CD4-positive, alpha-beta memory T cell (primary cell): ENCODE data around the gene KRTAP5-3. TPM values are rescaled to one million over a fixed set of nuclear protein-coding genes. Genes with fewer than 3 reads are reported as not detected.
"Not testable (repeated sequence)": the region's sequence is repeated elsewhere in the genome, so short reads cannot be mapped to it uniquely, and the experiment has no call there.

Source experiments
- CTCF ChIA-PET: fragments of 350-600 bp; sonication (Branson Sonifier 250); formaldehyde crosslinking; loops from one replicate; lab custom pipeline; 2021; ENCODE audit warnings: inconsistent platforms; ENCODE audit not compliant: partially characterized antibody; lab: Charles Lee
- POLR2A ChIA-PET: fragments of 350-600 bp; sonication (Branson Sonifier 250); formaldehyde crosslinking; loops from one replicate; lab custom pipeline; 2021; ENCODE audit not compliant: partially characterized antibody; lab: Charles Lee
- DNase-seq, 5 donors: peaks; one replicate each; pipeline versions ENCODE4 v3.0.0 to v3.0.0-alpha.2; 2020 to 2022; ENCODE audit warnings: mixed read lengths in 1 of 5
- H3K27ac ChIP-seq: one replicate; pipeline ENCODE4 v1.7.0; 2013; ENCODE audit warnings: low read depth, low read length
- H3K27me3 ChIP-seq: 2 replicates; pipeline ENCODE4 v1.7.0; 2013; ENCODE audit warnings: mild to moderate bottlenecking, low read length, moderate library complexity; ENCODE audit not compliant: insufficient read depth
- H3K36me3 ChIP-seq: 2 replicates; pipeline ENCODE4 v1.7.0; 2013; ENCODE audit warnings: mild to moderate bottlenecking, low read length, moderate library complexity; ENCODE audit not compliant: insufficient read depth
- H3K4me1 ChIP-seq: 2 replicates; pipeline ENCODE4 v1.7.0; 2013; ENCODE audit warnings: mild to moderate bottlenecking, low read length, moderate library complexity; ENCODE audit not compliant: insufficient read depth
- H3K4me3 ChIP-seq, 2 donors: one replicate each; pipeline ENCODE4 v1.7.0; 2013; ENCODE audit warnings: low read length in 2 of 2, mild to moderate bottlenecking in 1 of 2
- H3K9me3 ChIP-seq, 2 donors: one replicate each; pipeline ENCODE4 v1.7.0; 2013; ENCODE audit warnings: low read length in 2 of 2, control low read depth in 1 of 2; ENCODE audit not compliant: control insufficient read depth in 1 of 2
- H3K27ac Mint-ChIP-seq, 7 donors: one replicate each; pipeline ENCODE4 v1.8.0; 2020 to 2021; ENCODE audit warnings: mixed read lengths in 7 of 7, mild to moderate bottlenecking in 6 of 7, inconsistent platforms in 3 of 7, moderate library complexity in 3 of 7
- H3K27me3 Mint-ChIP-seq, 2 donors: one replicate each; pipeline ENCODE4 v1.8.0; 2020 to 2021; ENCODE audit warnings: mixed read lengths in 2 of 2
- H3K36me3 Mint-ChIP-seq, 2 donors: one replicate each; pipeline ENCODE4 v1.8.0; 2020 to 2021; ENCODE audit warnings: mixed read lengths in 2 of 2, inconsistent platforms in 1 of 2, mild to moderate bottlenecking in 1 of 2
- H3K4me1 Mint-ChIP-seq, 4 donors: one replicate each; pipeline ENCODE4 v1.8.0; 2020 to 2021; ENCODE audit warnings: mixed read lengths in 4 of 4, mild to moderate bottlenecking in 1 of 4
- H3K4me3 Mint-ChIP-seq, 8 donors: one replicate each; pipeline ENCODE4 v1.8.0; 2020 to 2021; ENCODE audit warnings: mixed read lengths in 8 of 8, mild to moderate bottlenecking in 7 of 8, moderate library complexity in 6 of 8, inconsistent platforms in 3 of 8
- H3K9me3 Mint-ChIP-seq, 8 donors: one replicate each; pipeline ENCODE4 v1.8.0; 2020 to 2021; ENCODE audit warnings: mixed read lengths in 8 of 8, mild to moderate bottlenecking in 5 of 8, inconsistent platforms in 3 of 8, moderate library complexity in 1 of 8
- intact Hi-C: fragments of 100-400 bp; cut with micrococcal nuclease; formaldehyde crosslinking; loops from one replicate; pipeline ENCODE4 v1.15.1; 2023
- polyA plus RNA-seq, 2 donors: library from polyadenylated mRNA; unstranded; fragments of 300-500 nt; fragmentation: Illumina TruSeq; gene quantifications; one replicate each; pipeline ENCODE4 v1.2.3, GENCODE V29; 2021
- total RNA-seq, 2 experiments: library from RNA; stranded (reverse); gene quantifications; one replicate each; pipeline ENCODE4 v1.2.3, GENCODE V29; 2021

KRTAP5-3 gene
- total and polyA plus RNA-seq, 4 experiments from 2014 or later = not detected

DNA sequence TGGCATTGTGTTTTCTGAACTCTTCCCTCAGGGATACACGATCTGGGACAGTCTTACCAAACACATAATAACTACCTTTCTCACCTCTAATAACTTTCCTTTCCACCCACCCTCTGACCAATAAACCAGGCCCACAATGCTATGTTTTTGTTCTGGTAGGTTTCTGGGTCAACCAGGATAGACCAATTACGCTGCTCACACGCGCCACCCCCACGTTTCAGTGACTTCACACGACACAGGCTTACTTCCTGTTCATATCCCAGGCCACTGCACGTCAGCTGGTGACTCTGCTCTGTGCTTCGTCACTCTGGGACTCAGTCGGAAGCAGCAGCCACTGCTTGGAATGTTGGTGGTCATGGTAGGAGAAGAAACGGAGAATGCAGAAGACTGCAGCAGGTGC lies 11.2 kb upstream of the KRTAP5-3 start:
- peaks cover 5 to 19% of the 10 kb centered on the region in 2 donors for H3K27me3 Mint-ChIP-seq
- Histone ChIP-seq H3K9me3 (no peaks in the 10 kb centered on the region), H3K27ac (no peak overlapping the region), H3K4me3 (no peak overlapping the region), H3K27me3 (no peaks in the 10 kb centered on the region), H3K4me1 (peaks cover 9% of the 10 kb centered on the region), H3K36me3 (no peaks in the 10 kb centered on the region)
- POLR2A ChIA-PET = interaction anchor here (0.8 kb wide), 1 partner anchor 46 kb away, joined by 3 read pairs; no protein-coding TSS in a partner anchor
- peak; percentile 37 to 60 (median 45) for DNase-seq
- CTCF ChIA-PET = interaction anchor here (1.0 to 2.2 kb wide), 4 partner anchors 9 to 33 kb away, joined by 3 to 7 read pairs (median 6); no protein-coding TSS in a partner anchor
- H3K36me3 Mint-ChIP-seq = no peaks in the 10 kb centered on the region
- H3K4me3 Mint-ChIP-seq = peak overlapping the region in 6 of 8 donors; percentile 44 to 84 (median 54)
- no peaks in the 10 kb centered on the region for H3K9me3 Mint-ChIP-seq
- peak overlapping the region in 5 of 7 donors; percentile 60 to 93 (median 75) for H3K27ac Mint-ChIP-seq
- H3K4me1 Mint-ChIP-seq = peaks cover 5 to 10% (median 6%) of the 10 kb centered on the region in 4 donors
- intact Hi-C loops = no loop called here

DNA sequence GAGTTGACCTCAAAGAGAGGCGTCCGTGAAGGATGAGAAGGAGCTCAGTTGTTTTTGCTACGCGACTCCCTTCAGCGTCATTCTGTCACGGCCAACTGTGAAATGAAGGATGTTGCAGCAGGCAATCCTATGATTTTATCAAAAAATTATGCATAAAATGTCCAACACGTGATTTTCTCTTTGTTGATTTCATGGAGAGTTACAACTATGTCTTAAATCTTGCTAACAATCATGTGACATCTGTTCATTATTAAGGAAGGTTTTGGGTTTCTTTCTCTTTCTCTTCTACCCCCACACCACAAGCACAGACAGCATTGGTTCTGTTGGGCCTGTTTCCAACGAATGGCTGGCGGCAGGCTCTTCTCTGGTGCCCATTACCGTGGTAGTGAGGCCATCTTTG lies 10.0 kb upstream of the KRTAP5-3 start:
- no peaks in the 10 kb centered on the region for H3K9me3 Mint-ChIP-seq
- peak overlapping the region in 1 of 8 donors; percentile 1 for H3K4me3 Mint-ChIP-seq
- Histone ChIP-seq H3K27me3 (no peaks in the 10 kb centered on the region), H3K4me3 (no peak overlapping the region), H3K36me3 (no peaks in the 10 kb centered on the region), H3K9me3 (no peaks in the 10 kb centered on the region), H3K4me1 (peaks cover 9% of the 10 kb centered on the region), H3K27ac (no peak overlapping the region)
- H3K27me3 Mint-ChIP-seq = peaks cover 5 to 19% of the 10 kb centered on the region in 2 donors
- intact Hi-C loops = no loop called here
- peak overlapping the region in 3 of 7 donors; percentile 4 to 72 (median 37) for H3K27ac Mint-ChIP-seq
- no peak for DNase-seq
- CTCF ChIA-PET = interaction anchor here (1.0 to 2.9 kb wide), 3 partner anchors 11 to 215 kb away, joined by 3 to 10 read pairs (median 4); partner anchors contain the start of gene KRTAP5-5
- peaks cover 5 to 10% (median 6%) of the 10 kb centered on the region in 4 donors for H3K4me1 Mint-ChIP-seq
- no peaks in the 10 kb centered on the region for H3K36me3 Mint-ChIP-seq
- POLR2A ChIA-PET = no interaction called here

DNA sequence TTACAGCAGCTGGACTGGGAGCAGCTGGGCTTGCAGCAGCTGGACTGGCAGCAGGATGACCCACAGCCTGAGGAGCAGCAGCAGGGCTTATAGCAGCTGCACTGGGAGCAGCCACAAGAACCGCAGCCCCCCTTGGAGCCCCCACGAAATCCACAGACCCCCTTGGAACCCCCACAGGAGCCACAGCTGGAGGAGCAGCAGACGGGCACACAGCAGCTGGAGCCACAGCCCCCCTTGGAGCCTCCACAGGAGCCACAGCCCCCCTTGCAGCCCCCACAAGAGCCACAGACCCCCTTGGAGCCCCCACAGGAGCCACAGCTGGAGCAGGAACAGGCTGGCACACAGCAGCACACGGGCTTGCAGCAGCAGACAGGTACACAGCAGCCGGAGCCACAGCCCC lies 362 bp downstream of the KRTAP5-3 start:
- peaks cover 6 to 20% (median 9%) of the 10 kb centered on the region in 4 donors for H3K4me1 Mint-ChIP-seq
- ChIA-PET CTCF (interaction anchor here (1.1 to 1.3 kb wide), 2 partner anchors 9 to 11 kb away, joined by 3 read pairs; no protein-coding TSS in a partner anchor), POLR2A (interaction anchor here (0.6 kb wide), 1 partner anchor 13 kb away, joined by 3 read pairs; no protein-coding TSS in a partner anchor)
- intact Hi-C loops, H3K9me3 Mint-ChIP-seq, H3K36me3 Mint-ChIP-seq, H3K4me3 Mint-ChIP-seq, H3K27me3 Mint-ChIP-seq, H3K4me3 ChIP-seq, H3K27me3 ChIP-seq, H3K9me3 ChIP-seq, DNase-seq, H3K36me3 ChIP-seq, H3K27ac ChIP-seq, H3K27ac Mint-ChIP-seq: not testable (repeated sequence)
- H3K4me1 ChIP-seq = peaks cover 11% of the 10 kb centered on the region

DNA sequence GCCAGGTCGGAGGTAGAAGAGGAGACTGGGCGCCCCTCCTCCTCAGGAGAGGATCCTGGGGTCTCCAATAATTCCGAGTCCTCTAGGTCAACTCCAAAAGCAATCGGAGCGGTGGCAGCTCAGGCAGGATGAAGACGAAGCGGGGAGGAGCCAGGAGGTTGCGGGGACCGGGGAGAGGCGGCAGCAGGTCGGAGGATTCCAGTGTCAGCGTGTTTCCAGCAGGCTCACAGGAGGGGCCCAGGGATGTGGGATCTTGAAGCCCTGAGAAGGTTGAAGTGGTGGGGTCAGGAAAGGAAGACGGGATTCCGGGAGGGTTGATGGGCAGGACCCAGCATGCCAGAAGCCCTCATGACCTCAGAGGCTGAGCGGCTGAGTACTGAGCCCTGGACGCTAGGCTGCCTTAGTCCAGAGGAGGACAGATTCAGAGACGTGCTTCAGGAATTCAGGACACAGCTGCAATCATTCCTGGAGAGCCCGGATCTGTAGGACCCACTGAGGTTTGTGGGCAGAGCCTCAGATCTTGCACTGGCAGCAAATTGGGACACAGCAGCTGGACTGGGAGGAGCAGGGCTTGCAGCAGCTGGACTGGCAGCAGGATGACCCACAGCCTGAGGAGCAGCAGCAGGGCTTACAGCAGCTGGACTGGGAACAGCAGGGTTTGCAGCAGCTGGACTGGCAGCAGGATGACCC lies 962 bp downstream of the KRTAP5-3 start:
- intact Hi-C loops, H3K36me3 Mint-ChIP-seq, H3K9me3 ChIP-seq, DNase-seq, H3K4me3 Mint-ChIP-seq, H3K27ac ChIP-seq, H3K27me3 Mint-ChIP-seq, H3K36me3 ChIP-seq, H3K9me3 Mint-ChIP-seq, H3K27me3 ChIP-seq, H3K4me3 ChIP-seq, POLR2A ChIA-PET: not testable (repeated sequence)
- CTCF ChIA-PET = interaction anchor here (1.1 kb wide), 1 partner anchor 9 kb away, joined by 3 read pairs; no protein-coding TSS in a partner anchor
- H3K4me1 ChIP-seq = peaks cover 11% of the 10 kb centered on the region
- Mint-ChIP-seq H3K4me1 (peaks cover 6 to 20% (median 9%) of the 10 kb centered on the region in 4 donors), H3K27ac (peak overlapping the region in 3 of 7 donors; percentile 15 to 56 (median 19))

DNA sequence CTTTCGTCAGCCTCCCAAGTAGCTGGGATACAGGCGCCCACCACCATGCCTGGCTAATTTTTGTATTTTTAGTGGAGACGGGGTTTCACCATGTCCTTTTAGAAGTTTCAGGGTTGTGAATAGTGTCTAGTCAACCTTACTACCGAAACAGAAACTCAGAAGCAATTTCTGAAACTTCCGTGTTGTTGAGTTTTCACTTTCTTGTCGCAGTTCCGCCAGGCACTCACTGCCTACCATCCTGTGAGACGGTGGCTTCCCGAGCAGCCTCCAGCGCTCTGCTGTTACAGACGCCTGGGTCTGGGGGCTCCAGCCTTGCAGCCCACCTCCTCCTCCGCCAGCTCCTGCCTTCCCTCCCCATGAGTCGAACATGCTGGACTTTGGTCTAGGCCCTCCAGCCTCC lies 2.3 kb downstream of the KRTAP5-3 start:
- POLR2A ChIA-PET = interaction anchor here (0.9 to 1.5 kb wide), 3 partner anchors 9 to 17 kb away, joined by 3 to 6 read pairs (median 4); no protein-coding TSS in a partner anchor

DNA sequence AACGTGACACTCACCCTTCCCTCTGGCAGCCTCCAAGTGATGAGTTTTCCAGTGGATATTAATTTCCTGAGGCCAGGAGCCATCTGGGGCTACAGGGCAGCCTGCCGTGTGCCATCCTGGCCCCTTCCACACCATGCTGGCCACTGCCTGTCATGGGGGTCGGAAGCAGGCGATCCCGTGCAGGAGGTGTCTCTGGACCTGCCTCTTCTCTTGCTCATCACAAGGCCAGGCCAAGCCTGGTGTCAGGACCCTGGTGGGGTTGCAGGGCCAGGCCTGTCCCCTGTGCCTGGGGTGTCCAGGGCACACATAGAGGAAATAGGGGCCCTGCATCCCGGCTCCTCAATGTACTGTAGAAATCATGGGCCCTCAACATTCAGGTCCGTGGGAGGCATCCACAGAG lies 3.6 kb downstream of the KRTAP5-3 start:
- intact Hi-C loops = no loop called here

More for the DNA sequence above, 2.3 kb downstream of the KRTAP5-3 start:
- not testable (repeated sequence) for H3K9me3 ChIP-seq, H3K36me3 Mint-ChIP-seq, H3K4me3 ChIP-seq, H3K27me3 Mint-ChIP-seq, H3K27ac ChIP-seq, H3K27me3 ChIP-seq, H3K36me3 ChIP-seq, H3K9me3 Mint-ChIP-seq
- peak in 3 of 5 donors; percentile 35 to 55 (median 42) for DNase-seq
- CTCF ChIA-PET = interaction anchor here (1.0 to 1.8 kb wide), 3 partner anchors 8 to 31 kb away, joined by 4 to 12 read pairs (median 4); no protein-coding TSS in a partner anchor
- intact Hi-C loops = loop anchor here (1.0 kb wide), 1 partner anchor 17 kb away; no protein-coding TSS in a partner anchor
- peaks cover 11% of the 10 kb centered on the region for H3K4me1 ChIP-seq
- H3K4me3 Mint-ChIP-seq = peak overlapping the region; percentile 64 to 86 (median 80)
- peak overlapping the region; percentile 60 to 93 (median 92) for H3K27ac Mint-ChIP-seq
- H3K4me1 Mint-ChIP-seq = peaks cover 6 to 20% (median 9%) of the 10 kb centered on the region in 4 donors

DNA sequence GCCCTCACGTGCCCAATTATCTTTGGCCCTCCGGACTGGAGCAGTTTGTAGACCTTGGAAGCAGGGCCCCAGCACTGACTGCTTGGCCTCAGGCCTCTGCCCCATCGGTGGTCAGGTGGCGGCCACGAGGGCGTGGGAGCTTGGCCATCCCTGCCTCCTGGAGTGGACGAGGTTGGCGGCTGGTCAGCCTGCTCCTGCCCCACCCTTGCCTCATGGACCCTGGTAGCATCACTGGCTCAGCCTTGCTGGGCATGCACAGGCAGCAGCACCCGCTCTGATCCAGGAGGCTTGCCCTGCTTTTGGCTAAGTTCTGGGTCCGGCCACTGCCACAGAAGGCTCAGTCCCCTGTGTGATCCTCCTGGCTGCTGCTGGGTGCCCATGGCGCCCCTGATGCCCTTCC lies 4.1 kb downstream of the KRTAP5-3 start:
- H3K27ac ChIP-seq = no peak overlapping the region
- H3K4me1 ChIP-seq = peaks cover 11% of the 10 kb centered on the region
- H3K9me3 Mint-ChIP-seq = no peaks in the 10 kb centered on the region
- no peak for DNase-seq
- no peak overlapping the region for H3K27ac Mint-ChIP-seq
- POLR2A ChIA-PET = no interaction called here
- no peaks in the 10 kb centered on the region for H3K27me3 ChIP-seq
- intact Hi-C loops = no loop called here
- no peak overlapping the region for H3K4me3 ChIP-seq
- no peaks in the 10 kb centered on the region for H3K9me3 ChIP-seq
- no peaks in the 10 kb centered on the region for H3K36me3 ChIP-seq
- no peaks in the 10 kb centered on the region for H3K36me3 Mint-ChIP-seq
- CTCF ChIA-PET = no interaction called here
- H3K27me3 Mint-ChIP-seq = peaks cover 9 to 14% of the 10 kb centered on the region in 2 donors
- H3K4me3 Mint-ChIP-seq = peak overlapping the region in 1 of 8 donors; percentile 21
- H3K4me1 Mint-ChIP-seq = peaks cover 6 to 29% (median 9%) of the 10 kb centered on the region in 4 donors

More for the DNA sequence above, 3.6 kb downstream of the KRTAP5-3 start:
- ChIA-PET CTCF (interaction anchor here (0.7 to 1.8 kb wide), 5 partner anchors 9 to 30 kb away, joined by 3 to 12 read pairs (median 4); no protein-coding TSS in a partner anchor), POLR2A (interaction anchor here (1.0 to 1.5 kb wide), 2 partner anchors 8 to 16 kb away, joined by 4 to 6 read pairs; no protein-coding TSS in a partner anchor)
- H3K4me1 Mint-ChIP-seq = peaks cover 6 to 28% (median 9%) of the 10 kb centered on the region in 4 donors
- no peak overlapping the region for H3K4me3 Mint-ChIP-seq
- H3K36me3 Mint-ChIP-seq = no peaks in the 10 kb centered on the region
- H3K4me1 ChIP-seq = peaks cover 11% of the 10 kb centered on the region
- H3K27ac ChIP-seq = no peak overlapping the region
- no peak for DNase-seq
- H3K27me3 Mint-ChIP-seq = peaks cover 9 to 14% of the 10 kb centered on the region in 2 donors
- no peaks in the 10 kb centered on the region for H3K36me3 ChIP-seq
- no peaks in the 10 kb centered on the region for H3K9me3 ChIP-seq
- H3K9me3 Mint-ChIP-seq = no peaks in the 10 kb centered on the region
- H3K4me3 ChIP-seq = no peak overlapping the region
- no peaks in the 10 kb centered on the region for H3K27me3 ChIP-seq
- H3K27ac Mint-ChIP-seq = no peak overlapping the region
